ENCODE measurements around the gene DDX11. TPM values are rescaled to one million over a fixed set of nuclear protein-coding genes. Genes with fewer than 3 reads are reported as not detected.

DDX11 gene
- total RNA-seq, 4 donors from 2014 or later: 2.6 to 36.2 (median 14.8) TPM

DNA sequence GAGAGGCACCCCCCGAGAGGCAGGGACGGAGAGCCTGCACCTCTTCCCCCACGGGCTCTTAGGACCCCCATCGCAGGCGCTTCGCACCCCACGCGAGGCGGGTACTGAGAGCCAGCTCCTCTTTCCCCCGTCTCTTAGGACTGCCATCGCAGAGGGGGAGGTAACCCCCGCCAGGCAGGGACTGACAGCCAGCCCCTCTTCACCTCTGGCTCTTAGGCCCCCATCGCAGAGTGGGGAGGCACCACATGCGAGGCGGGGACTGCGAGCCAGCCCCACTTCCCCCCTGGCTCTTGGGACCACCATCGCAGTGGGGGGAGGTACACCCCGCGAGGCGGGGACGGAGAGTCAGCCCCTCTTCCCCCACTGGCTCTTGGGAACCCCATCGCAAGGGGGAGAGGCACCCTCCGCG is 46.1 kb downstream of the DDX11 start:
- TF ChIP-seq, protein P1, sequence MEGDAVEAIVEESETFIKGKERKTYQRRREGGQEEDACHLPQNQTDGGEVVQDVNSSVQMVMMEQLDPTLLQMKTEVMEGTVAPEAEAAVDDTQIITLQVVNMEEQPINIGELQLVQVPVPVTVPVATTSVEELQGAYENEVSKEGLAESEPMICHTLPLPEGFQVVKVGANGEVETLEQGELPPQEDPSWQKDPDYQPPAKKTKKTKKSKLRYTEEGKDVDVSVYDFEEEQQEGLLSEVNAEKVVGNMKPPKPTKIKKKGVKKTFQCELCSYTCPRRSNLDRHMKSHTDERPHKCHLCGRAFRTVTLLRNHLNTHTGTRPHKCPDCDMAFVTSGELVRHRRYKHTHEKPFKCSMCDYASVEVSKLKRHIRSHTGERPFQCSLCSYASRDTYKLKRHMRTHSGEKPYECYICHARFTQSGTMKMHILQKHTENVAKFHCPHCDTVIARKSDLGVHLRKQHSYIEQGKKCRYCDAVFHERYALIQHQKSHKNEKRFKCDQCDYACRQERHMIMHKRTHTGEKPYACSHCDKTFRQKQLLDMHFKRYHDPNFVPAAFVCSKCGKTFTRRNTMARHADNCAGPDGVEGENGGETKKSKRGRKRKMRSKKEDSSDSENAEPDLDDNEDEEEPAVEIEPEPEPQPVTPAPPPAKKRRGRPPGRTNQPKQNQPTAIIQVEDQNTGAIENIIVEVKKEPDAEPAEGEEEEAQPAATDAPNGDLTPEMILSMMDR (IDR thresholded peaks at IDR 0.05; ENCODE audit: low read depth): no peak

- TF ChIP-seq, protein P1 (IDR thresholded peaks at IDR 0.05; ENCODE audit: low read depth): no peak
These were observed 46.8 kb downstream of the DDX11 start for GRCh38 chr12:31120392-31121008.

- TF ChIP-seq, protein P1 (IDR thresholded peaks at IDR 0.05; ENCODE audit: low read depth): no peak
These were observed 48.8 kb downstream of the DDX11 start for GRCh38 chr12:31122481-31122880.

Small RNA genes lying within 50 kb of the gene (small RNA-seq; reads per million reads assigned to genes)
- not detected for gene RF00072

Other genes with a start within 250 kb of the DDX11 start
- gene TSPAN11, start 147.1 kb upstream of the DDX11 start, total RNA-seq: 1 to 10 TPM in 1 of 4 donors, under 1 TPM in 2, not detected in 1; 0.19 to 1.4 (median 0.22) TPM

All from subcutaneous adipose tissue (tissue), 4 donors.